ENCODE data around the gene LRRC47.

The LRRC47 gene

GRCh38 chr1:3733094-3733882, 63.0 kb downstream of the LRRC47 start:
- DNase-seq (ENCODE audit: low read depth in 2 of 2), result no peak

GRCh38 chr1:3732434-3733093, 63.7 kb downstream of the LRRC47 start:
- DNase-seq (ENCODE audit: low read depth in 2 of 2), result no peak

- no peak for DNase-seq (ENCODE audit: low read depth in 2 of 2)
Observed at GRCh38 chr1:3731583-3732433, 64.5 kb downstream of the LRRC47 start.

- no peak for DNase-seq (ENCODE audit: low read depth in 2 of 2)
Observed at GRCh38 chr1:3730543-3731247, 65.6 kb downstream of the LRRC47 start.

GRCh38 chr1:3729594-3730542, 66.4 kb downstream of the LRRC47 start:
- DNase-seq (ENCODE audit: low read depth in 2 of 2), result no peak

All from stimulated activated CD4-positive, alpha-beta T cell treated with anti-CD3 and anti-CD28 coated beads, Interleukin-12 subunit alpha, Interleukin-12 subunit beta, amount 100 ng/mL, for 24 hours (primary cell).